H9 (cell line): ENCODE measurements around the gene ACOT7. TPM values are rescaled to one million over a fixed set of nuclear protein-coding genes. Genes with fewer than 3 reads are reported as not detected.
A peak's percentile ranks its signal among the peaks of the same experiment; 100 is the strongest.

Experiments used
- DNase-seq: peaks from one replicate; pipeline ENCODE4 v3.0.0-alpha.2; 2017
- H2AFZ ChIP-seq: one replicate; pipeline ENCODE4 v1.6.1; 2013; ENCODE audit warnings: mild to moderate bottlenecking, low read length, control low read depth, moderate library complexity
- H2AK5ac ChIP-seq: 2 replicates; pipeline ENCODE4 v1.6.1; 2013; ENCODE audit warnings: low read length, control low read depth, mixed read lengths; ENCODE audit not compliant: insufficient read length
- H2BK120ac ChIP-seq: one replicate; pipeline ENCODE4 v1.6.1; 2013; ENCODE audit warnings: low read depth, mild to moderate bottlenecking, low read length, control low read depth, inconsistent platforms; ENCODE audit not compliant: poor library complexity, severe bottlenecking
- H2BK12ac ChIP-seq: 2 replicates; pipeline ENCODE4 v1.6.1; 2013; ENCODE audit warnings: low read length, control low read depth, mixed read lengths, low read depth; ENCODE audit not compliant: insufficient read length
- H2BK15ac ChIP-seq: 2 replicates; pipeline ENCODE4 v1.6.1; 2013; ENCODE audit warnings: low read depth, low read length, control low read depth
- H2BK20ac ChIP-seq: one replicate; pipeline ENCODE4 v1.6.1; 2013; ENCODE audit warnings: low read depth, mild to moderate bottlenecking, low read length, control low read depth, inconsistent platforms; ENCODE audit not compliant: poor library complexity, severe bottlenecking
- H2BK5ac ChIP-seq: 2 replicates; pipeline ENCODE4 v1.6.1; 2013; ENCODE audit warnings: low read length, control low read depth, mixed read lengths; ENCODE audit not compliant: insufficient read length
- H3K14ac ChIP-seq: 2 replicates; pipeline ENCODE4 v1.6.1; 2013; ENCODE audit warnings: low read length, control low read depth; ENCODE audit not compliant: insufficient read depth
- H3K18ac ChIP-seq: 2 replicates; pipeline ENCODE4 v1.6.1; 2013; ENCODE audit warnings: low read depth, mild to moderate bottlenecking, mixed read lengths, low read length, control low read depth; ENCODE audit not compliant: insufficient read length
- H3K23ac ChIP-seq: 2 replicates; pipeline ENCODE4 v1.6.1; 2013; ENCODE audit warnings: low read length, control low read depth, mixed read lengths, low read depth; ENCODE audit not compliant: insufficient read length
- H3K23me2 ChIP-seq: 2 replicates; pipeline ENCODE4 v1.6.1; 2013; ENCODE audit warnings: low read depth, mild to moderate bottlenecking, mixed read lengths, low read length, control low read depth; ENCODE audit not compliant: insufficient read length, poor library complexity, severe bottlenecking
- H3K27ac ChIP-seq: 2 replicates; pipeline ENCODE4 v1.5.1; 2013; ENCODE audit warnings: low read length, control low read depth, mixed read lengths, low read depth; ENCODE audit not compliant: insufficient read length
- H3K27me3 ChIP-seq: 2 replicates; pipeline ENCODE4 v1.6.1; 2013; ENCODE audit warnings: low read length, control low read depth, inconsistent platforms; ENCODE audit not compliant: insufficient read depth
- H3K4ac ChIP-seq: 2 replicates; pipeline ENCODE4 v1.6.1; 2013; ENCODE audit warnings: low read depth, mild to moderate bottlenecking, control low read depth, inconsistent platforms, low read length, moderate library complexity
- H3K4me1 ChIP-seq: 2 replicates; pipeline ENCODE4 v1.6.1; 2013; ENCODE audit warnings: low read length, control low read depth, inconsistent platforms; ENCODE audit not compliant: insufficient read depth
- H3K4me2 ChIP-seq: 2 replicates; pipeline ENCODE4 v1.6.1; 2013; ENCODE audit warnings: low read length, control low read depth, mixed read lengths; ENCODE audit not compliant: insufficient read length, insufficient read depth
- H3K56ac ChIP-seq: 2 replicates; pipeline ENCODE4 v1.6.1; 2013; ENCODE audit warnings: low read depth, mild to moderate bottlenecking, mixed read lengths, low read length, control low read depth; ENCODE audit not compliant: insufficient read length
- H3K79me1 ChIP-seq: 2 replicates; pipeline ENCODE4 v1.6.1; 2013; ENCODE audit warnings: low read depth, mild to moderate bottlenecking, moderate library complexity, low read length, control low read depth, inconsistent platforms; ENCODE audit not compliant: insufficient read depth, poor library complexity, severe bottlenecking
- H3K79me2 ChIP-seq: 2 replicates; pipeline ENCODE4 v1.6.1; 2013; ENCODE audit warnings: low read length, control low read depth, inconsistent platforms; ENCODE audit not compliant: insufficient read depth
- H3K9ac ChIP-seq: 2 replicates; pipeline ENCODE4 v1.6.1; 2013; ENCODE audit warnings: low read length, control low read depth, mixed read lengths; ENCODE audit not compliant: insufficient read length; ENCODE audit errors: extremely low read depth
- H3K9me3 ChIP-seq: one replicate; pipeline ENCODE4 v1.6.1; 2013; ENCODE audit warnings: low read depth, low read length, inconsistent platforms; ENCODE audit not compliant: control insufficient read depth
- H3T11ph ChIP-seq: one replicate; pipeline ENCODE4 v1.6.1; 2013; ENCODE audit warnings: mild to moderate bottlenecking, low read length, control low read depth, inconsistent platforms
- H4K20me1 ChIP-seq: one replicate; pipeline ENCODE4 v1.6.1; 2013; ENCODE audit not compliant: control insufficient read depth, insufficient read length, insufficient read depth
- H4K5ac ChIP-seq: 2 replicates; pipeline ENCODE4 v1.6.1; 2013; ENCODE audit warnings: low read depth, mild to moderate bottlenecking, mixed read lengths, low read length, control low read depth; ENCODE audit not compliant: insufficient read length
- H4K8ac ChIP-seq: replicated peaks from 2 replicates; pipeline ENCODE4 v1.6.1; 2013; ENCODE audit warnings: low read length, control low read depth, mixed read lengths, low read depth; ENCODE audit not compliant: insufficient read length
- H4K91ac ChIP-seq: 2 replicates; pipeline ENCODE4 v1.6.1; 2013; ENCODE audit warnings: low read depth, mild to moderate bottlenecking, moderate library complexity, mixed read lengths, low read length, control low read depth; ENCODE audit not compliant: insufficient read length
- H3K27ac Mint-ChIP-seq, 3 experiments: 2 replicates in 2 of 3; 3 replicates in 1 of 3; pipeline ENCODE4 v1.8.0; 2020 to 2021; ENCODE audit warnings: mixed read lengths in 3 of 3, mild to moderate bottlenecking in 1 of 3, moderate library complexity in 1 of 3
- H3K27me3 Mint-ChIP-seq: 2 replicates; pipeline ENCODE4 v1.8.0; 2021; ENCODE audit warnings: low read depth, mild to moderate bottlenecking, moderate library complexity, mixed read lengths
- H3K36me3 Mint-ChIP-seq, 3 experiments: 2 replicates in 2 of 3; 3 replicates in 1 of 3; pipeline ENCODE4 v1.8.0; 2020 to 2021; ENCODE audit warnings: low read depth in 3 of 3, mixed read lengths in 3 of 3; ENCODE audit not compliant: insufficient read depth in 1 of 3
- H3K4me1 Mint-ChIP-seq, 2 experiments: 2 replicates each; pipeline ENCODE4 v1.8.0; 2020; ENCODE audit warnings: mixed read lengths in 2 of 2
- H3K4me3 Mint-ChIP-seq, 2 experiments: 2 replicates in 1 of 2; 3 replicates in 1 of 2; pipeline ENCODE4 v1.8.0; 2020 to 2021; ENCODE audit warnings: mild to moderate bottlenecking in 2 of 2, mixed read lengths in 2 of 2, moderate library complexity in 1 of 2
- H3K9me3 Mint-ChIP-seq, 2 experiments: 2 replicates in 1 of 2; 3 replicates in 1 of 2; pipeline ENCODE4 v1.8.0; 2020; ENCODE audit warnings: mild to moderate bottlenecking in 2 of 2, mixed read lengths in 2 of 2, moderate library complexity in 1 of 2
- CTCF ChIP-seq: fragments of 200-600 bp; sonication (generic); conservative IDR thresholded peaks from 3 replicates; pipeline ENCODE4 v1.8.0; 2021; ENCODE audit warnings: antibody characterized with exemption, mild to moderate bottlenecking
- WGBS: extraction: QIAGEN DNeasy Blood & Tissue Kit; methylation state at CpG from one replicate; pipeline ENCODE4 v1.1.7; 2013; ENCODE audit warnings: missing lambda C conversion rate, low lambda C conversion rate, mixed read lengths; ENCODE audit not compliant: insufficient read length; ENCODE audit errors: extremely low coverage; 5-methylcytosine and 5-hydroxymethylcytosine counted together
- total RNA-seq: library from RNA; stranded (reverse); gene quantifications from 2 replicates; pipeline ENCODE4 v1.2.1, GENCODE V29; 2021

ACOT7 gene
- total RNA-seq, 1 experiment from 2014 or later, result 87.4 TPM

- Histone ChIP-seq H3K4me1 (no peaks in the 10 kb centered on the region), H2BK12ac (no peak overlapping the region), H4K5ac (no peak overlapping the region), H3K27ac (no peak overlapping the region), H2BK20ac (no peak overlapping the region), H3K14ac (no peak overlapping the region), H4K8ac (no peak overlapping the region), H3K79me2 (no peaks in the 10 kb centered on the region), H3K9ac (no peak overlapping the region), H2BK120ac (no peak overlapping the region), H4K91ac (no peak overlapping the region), H3T11ph (no peak overlapping the region), H3K23me2 (peaks cover 4% of the 10 kb centered on the region), H3K27me3 (peaks cover 7% of the 10 kb centered on the region; the same call in 1 of the 2 replicates), H2BK15ac (no peak overlapping the region), H3K23ac (no peak overlapping the region), H3K18ac (no peak overlapping the region), H3K56ac (no peak overlapping the region), H2BK5ac (no peak overlapping the region), H3K79me1 (no peaks in the 10 kb centered on the region), H3K4ac (no peak overlapping the region), H2AK5ac (no peak overlapping the region), H3K9me3 (no peaks in the 10 kb centered on the region), H2AFZ (no peak overlapping the region), H3K4me2 (peak overlapping the region; percentile 31), H4K20me1 (no peaks in the 10 kb centered on the region)
- WGBS, result no CpG with 5 or more reads among the region's 61 CpGs
- H3K4me3 Mint-ChIP-seq, result peak overlapping the region; percentile 48 to 76; a peak in 3 of 5 replicates
- H3K4me1 Mint-ChIP-seq, result peaks cover 4 to 11% of the 10 kb centered on the region in 2 experiments; a peak in 3 of 4 replicates
- TF ChIP-seq CTCF, result no peak
- DNase-seq, result no peak
- no peaks in the 10 kb centered on the region for H3K9me3 Mint-ChIP-seq
- no peak overlapping the region for H3K27ac Mint-ChIP-seq
- peaks cover 44% of the 10 kb centered on the region for H3K27me3 Mint-ChIP-seq
- H3K36me3 Mint-ChIP-seq, result peaks cover 0 to 4% (median 0%) of the 10 kb centered on the region in 3 experiments; a peak in 3 of 7 replicates
These were observed 133.1 kb downstream of the ACOT7 start for GRCh38 chr1:6260433-6260934.
